HepG2 (cell line): ENCODE results near the gene ACADVL. TPM values are rescaled to one million over a fixed set of nuclear protein-coding genes. Genes with fewer than 3 reads are reported as not detected.

ENCODE experiments used
- GATA4 ChIP-seq: sonication (generic); IDR thresholded peaks from 2 replicates; pipeline ENCODE4 v1.6.1; 2016; ENCODE audit warnings: antibody characterized with exemption, low read depth, borderline replicate concordance
- HES4 ChIP-seq: sonication (generic); formaldehyde crosslinking; IDR thresholded peaks from 2 replicates; pipeline ENCODE4 v1.9.0; 2021; ENCODE audit warnings: mild to moderate bottlenecking, missing genetic modification reagents, borderline replicate concordance
- HNF4G ChIP-seq, 2 experiments: sonication (generic) in 1 of 2; formaldehyde crosslinking in 1 of 2; IDR thresholded peaks; 2 replicates each; pipeline versions ENCODE4 v1.4.0 to v1.6.1; 2011 to 2020; ENCODE audit warnings: borderline replicate concordance in 2 of 2, low read depth in 2 of 2, mild to moderate bottlenecking in 2 of 2, low read length in 1 of 2, missing genetic modification reagents in 1 of 2, moderate library complexity in 1 of 2
- MNT ChIP-seq: fragments of 450-650 bp; IDR thresholded peaks from 2 replicates; pipeline ENCODE4 v1.6.1; 2016
- PATZ1 ChIP-seq: sonication (generic); formaldehyde crosslinking; IDR thresholded peaks from 2 replicates; pipeline ENCODE4 v1.4.0; 2020; ENCODE audit warnings: missing genetic modification reagents
- ZBTB25 ChIP-seq: IDR thresholded peaks from 2 replicates; pipeline ENCODE4 v1.6.1; 2018; ENCODE audit warnings: missing genetic modification reagents
- ZBTB42 ChIP-seq: sonication (generic); formaldehyde crosslinking; IDR thresholded peaks from 2 replicates; pipeline ENCODE4 v1.5.0; 2020; ENCODE audit warnings: mild to moderate bottlenecking, missing genetic modification reagents
- ZNF282 ChIP-seq: fragments of 450-650 bp; IDR thresholded peaks from 2 replicates; pipeline ENCODE4 v1.6.1; 2018; ENCODE audit not compliant: partially characterized antibody
- ZNF326 ChIP-seq: sonication (generic); formaldehyde crosslinking; IDR thresholded peaks from 2 replicates; pipeline ENCODE4 v1.4.0; 2020; ENCODE audit warnings: missing genetic modification reagents, borderline replicate concordance
- ZNF639 ChIP-seq: conservative IDR thresholded peaks from 2 replicates; pipeline ENCODE4 v1.6.1; 2018; ENCODE audit warnings: missing genetic modification reagents
- ZNF746 ChIP-seq: sonication (generic); formaldehyde crosslinking; IDR thresholded peaks from 2 replicates; pipeline ENCODE4 v1.8.0; 2022; ENCODE audit warnings: mild to moderate bottlenecking, missing genetic modification reagents
- ZNF777 ChIP-seq: sonication (generic); formaldehyde crosslinking; IDR thresholded peaks from 2 replicates; pipeline ENCODE4 v1.4.0; 2020; ENCODE audit warnings: missing genetic modification reagents
- ZNF83 ChIP-seq: sonication (generic); formaldehyde crosslinking; IDR thresholded peaks from 2 replicates; pipeline ENCODE4 v1.4.0; 2020; ENCODE audit warnings: missing genetic modification reagents, mild to moderate bottlenecking, borderline replicate concordance
- ZNF878 ChIP-seq: sonication (generic); formaldehyde crosslinking; IDR thresholded peaks from 2 replicates; pipeline ENCODE4 v1.8.1; 2023; ENCODE audit warnings: mild to moderate bottlenecking, missing genetic modification reagents, moderate library complexity
- polyA plus RNA-seq, 8 experiments: library from polyadenylated mRNA; depleted of rRNA in 3 of 8; stranded (reverse) in 7 of 8; unstranded in 1 of 8; fragments of >200 nt; fragmentation: Illumina TruSeq in 4 of 8; extraction: Trizol in 4 of 8; gene quantifications; 2 replicates each; pipeline versions ENCODE4 v1.2.1 to v1.2.3, GENCODE V29; 2011 to 2016; ENCODE audit warnings: low read depth in 4 of 8, missing spikeins in 1 of 8, mixed read lengths in 1 of 8; ENCODE audit not compliant: insufficient read depth in 1 of 8
- total RNA-seq, 5 experiments: library from RNA; depleted of rRNA; stranded (reverse); fragments of >200 nt; fragmentation: Illumina TruSeq; extraction: Trizol; gene quantifications; 2 replicates each; pipeline ENCODE4 v1.2.3, GENCODE V29; 2016; ENCODE audit warnings: low read depth in 1 of 5
- TF ChIP-seq, protein P1 (sequence below): sonication (generic); formaldehyde crosslinking; IDR thresholded peaks from 2 replicates; pipeline ENCODE4 v1.8.0; 2022; ENCODE audit warnings: mild to moderate bottlenecking, missing genetic modification reagents
- TF ChIP-seq, protein P2 (sequence below): IDR thresholded peaks from 2 replicates; pipeline ENCODE4 v1.6.1; 2018; ENCODE audit warnings: missing genetic modification reagents, mild to moderate bottlenecking, missing compliant biosample characterization
- TF ChIP-seq, protein P3 (sequence below): sonication (generic); formaldehyde crosslinking; IDR thresholded peaks from 2 replicates; pipeline ENCODE4 v1.8.1; 2022; ENCODE audit warnings: low read depth, mild to moderate bottlenecking, missing genetic modification reagents

The ACADVL gene
- total and polyA plus RNA-seq, 2 of the 13 experiments (the other 11 are each of a cell fraction or from before 2014, with no cell fraction given) = 219 to 412 TPM

GRCh38 chr17:7177954-7178477 is 41.7 kb upstream of the ACADVL start (continued):
- TF ChIP-seq MNT (no peak), ZNF639 (CRISPR knock-in tag) (no peak), ZNF777 (CRISPR knock-in tag) (no peak), ZBTB42 (CRISPR knock-in tag) (no peak), ZNF326 (CRISPR knock-in tag) (no peak), ZNF746 (CRISPR knock-in tag) (no peak), ZBTB25 (CRISPR knock-in tag) (no peak), PATZ1 (CRISPR knock-in tag) (peak; percentile 71), HES4 (CRISPR knock-in tag) (no peak), GATA4 (no peak), HNF4G (IDR thresholded peaks at IDR 0.05; ENCODE audit: borderline replicate concordance, low read depth, low read length) (no peak), HNF4G (CRISPR knock-in tag; IDR thresholded peaks at IDR 0.05; ENCODE audit: borderline replicate concordance, low read depth) (no peak), ZNF282 (no peak), ZNF878 (CRISPR knock-in tag) (no peak), ZNF83 (CRISPR knock-in tag) (no peak)
- TF ChIP-seq, protein P1, sequence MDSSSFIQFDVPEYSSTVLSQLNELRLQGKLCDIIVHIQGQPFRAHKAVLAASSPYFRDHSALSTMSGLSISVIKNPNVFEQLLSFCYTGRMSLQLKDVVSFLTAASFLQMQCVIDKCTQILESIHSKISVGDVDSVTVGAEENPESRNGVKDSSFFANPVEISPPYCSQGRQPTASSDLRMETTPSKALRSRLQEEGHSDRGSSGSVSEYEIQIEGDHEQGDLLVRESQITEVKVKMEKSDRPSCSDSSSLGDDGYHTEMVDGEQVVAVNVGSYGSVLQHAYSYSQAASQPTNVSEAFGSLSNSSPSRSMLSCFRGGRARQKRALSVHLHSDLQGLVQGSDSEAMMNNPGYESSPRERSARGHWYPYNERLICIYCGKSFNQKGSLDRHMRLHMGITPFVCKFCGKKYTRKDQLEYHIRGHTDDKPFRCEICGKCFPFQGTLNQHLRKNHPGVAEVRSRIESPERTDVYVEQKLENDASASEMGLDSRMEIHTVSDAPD = no peak; the same call in 1 of the 2 replicates
- TF ChIP-seq, protein P2, sequence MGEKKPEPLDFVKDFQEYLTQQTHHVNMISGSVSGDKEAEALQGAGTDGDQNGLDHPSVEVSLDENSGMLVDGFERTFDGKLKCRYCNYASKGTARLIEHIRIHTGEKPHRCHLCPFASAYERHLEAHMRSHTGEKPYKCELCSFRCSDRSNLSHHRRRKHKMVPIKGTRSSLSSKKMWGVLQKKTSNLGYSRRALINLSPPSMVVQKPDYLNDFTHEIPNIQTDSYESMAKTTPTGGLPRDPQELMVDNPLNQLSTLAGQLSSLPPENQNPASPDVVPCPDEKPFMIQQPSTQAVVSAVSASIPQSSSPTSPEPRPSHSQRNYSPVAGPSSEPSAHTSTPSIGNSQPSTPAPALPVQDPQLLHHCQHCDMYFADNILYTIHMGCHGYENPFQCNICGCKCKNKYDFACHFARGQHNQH (CRISPR knock-in tag) = no peak
- TF ChIP-seq, protein P3, sequence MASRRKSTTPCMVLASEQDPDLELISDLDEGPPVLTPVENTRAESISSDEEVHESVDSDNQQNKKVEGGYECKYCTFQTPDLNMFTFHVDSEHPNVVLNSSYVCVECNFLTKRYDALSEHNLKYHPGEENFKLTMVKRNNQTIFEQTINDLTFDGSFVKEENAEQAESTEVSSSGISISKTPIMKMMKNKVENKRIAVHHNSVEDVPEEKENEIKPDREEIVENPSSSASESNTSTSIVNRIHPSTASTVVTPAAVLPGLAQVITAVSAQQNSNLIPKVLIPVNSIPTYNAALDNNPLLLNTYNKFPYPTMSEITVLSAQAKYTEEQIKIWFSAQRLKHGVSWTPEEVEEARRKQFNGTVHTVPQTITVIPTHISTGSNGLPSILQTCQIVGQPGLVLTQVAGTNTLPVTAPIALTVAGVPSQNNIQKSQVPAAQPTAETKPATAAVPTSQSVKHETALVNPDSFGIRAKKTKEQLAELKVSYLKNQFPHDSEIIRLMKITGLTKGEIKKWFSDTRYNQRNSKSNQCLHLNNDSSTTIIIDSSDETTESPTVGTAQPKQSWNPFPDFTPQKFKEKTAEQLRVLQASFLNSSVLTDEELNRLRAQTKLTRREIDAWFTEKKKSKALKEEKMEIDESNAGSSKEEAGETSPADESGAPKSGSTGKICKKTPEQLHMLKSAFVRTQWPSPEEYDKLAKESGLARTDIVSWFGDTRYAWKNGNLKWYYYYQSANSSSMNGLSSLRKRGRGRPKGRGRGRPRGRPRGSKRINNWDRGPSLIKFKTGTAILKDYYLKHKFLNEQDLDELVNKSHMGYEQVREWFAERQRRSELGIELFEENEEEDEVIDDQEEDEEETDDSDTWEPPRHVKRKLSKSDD = peak; percentile 43; the same call in 1 of the 2 replicates
